ENCODE results near the gene KLRC4. TPM values are rescaled to one million over a fixed set of nuclear protein-coding genes. Genes with fewer than 3 reads are reported as not detected.
"Not testable (repeated sequence)": the region's sequence is repeated elsewhere in the genome, so short reads cannot be mapped to it uniquely, and the experiment has no call there.

The KLRC4 gene
- total RNA-seq, 3 donors from 2014 or later (not counting 1 experiment from before 2014, with no cell fraction given): 15.9 to 54.7 (median 51.4) TPM

- peaks cover 50% of the 10 kb centered on the region for H3K36me3 Mint-ChIP-seq
- ATAC-seq: peak in 1 of 3 donors; percentile 6
- no peak for TF ChIP-seq CTCF (IDR thresholded peaks at IDR 0.05)
These were observed 39.8 kb downstream of the KLRC4 start for GRCh38 chr12:10369557-10370415.

GRCh38 chr12:10368206-10369171 lies 41.1 kb downstream of the KLRC4 start:
- Mint-ChIP-seq H3K4me1 (peaks cover 38 to 56% of the 10 kb centered on the region in 2 donors), H3K4me3 (peak overlapping the region; percentile 71), H3K27ac (peak overlapping the region in 1 of 2 donors; percentile 79), H3K27me3 (ENCODE audit: low read depth in 2 of 2) (no peaks in the 10 kb centered on the region), H3K9me3 (peaks cover 0 to 2% of the 10 kb centered on the region in 2 donors), H3K36me3 (peaks cover 50% of the 10 kb centered on the region)
- DNase-seq (no peak), ATAC-seq (no peak)
- 91% methylated on average over 9 of the region's 10 CpGs for WGBS (ENCODE audit: insufficient coverage)
- intact Hi-C loops (cut with micrococcal nuclease): loop anchor here (5.0 kb wide), 3 partner anchors 61 to 384 kb away; partner anchors contain the start of gene KLRD1
- no peak for TF ChIP-seq CTCF (IDR thresholded peaks at IDR 0.05)
- Histone ChIP-seq H3K27ac (ENCODE audit: low read length) (no peak overlapping the region), H3K27me3 (ENCODE audit: control insufficient read depth, insufficient read depth, low read length) (no peaks in the 10 kb centered on the region), H3K36me3 (ENCODE audit: control insufficient read depth, insufficient read depth, low read length) (peaks cover 54% of the 10 kb centered on the region), H3K9me3 (ENCODE audit: control insufficient read depth, insufficient read depth, low read length) (no peaks in the 10 kb centered on the region), H3K4me1 (ENCODE audit: control insufficient read depth, insufficient read depth, low read length) (peaks cover 68% of the 10 kb centered on the region), H3K4me3 (ENCODE audit: low read length) (no peak overlapping the region)

More at GRCh38 chr12:10369557-10370415, 39.8 kb downstream of the KLRC4 start:
- Histone ChIP-seq H3K36me3 (ENCODE audit: control insufficient read depth, insufficient read depth, low read length) (peaks cover 65% of the 10 kb centered on the region), H3K4me3 (ENCODE audit: low read length) (no peak overlapping the region), H3K9me3 (ENCODE audit: control insufficient read depth, insufficient read depth, low read length) (no peaks in the 10 kb centered on the region), H3K27ac (ENCODE audit: low read length) (peak overlapping the region; percentile 49), H3K4me1 (ENCODE audit: control insufficient read depth, insufficient read depth, low read length) (peaks cover 64% of the 10 kb centered on the region), H3K27me3 (ENCODE audit: control insufficient read depth, insufficient read depth, low read length) (no peaks in the 10 kb centered on the region)
- intact Hi-C loops (cut with micrococcal nuclease): loop anchor here (5.0 kb wide), 4 partner anchors 38 to 383 kb away; partner anchors contain the start of genes KLRC4 and KLRD1
- peaks cover 0 to 2% of the 10 kb centered on the region in 2 donors for H3K9me3 Mint-ChIP-seq
- 54% methylated on average over 8 of the region's 8 CpGs for WGBS (ENCODE audit: insufficient coverage)
- peaks cover 47 to 67% of the 10 kb centered on the region in 2 donors for H3K4me1 Mint-ChIP-seq
- H3K27ac Mint-ChIP-seq: peak overlapping the region in 1 of 2 donors; percentile 85
- peak in 1 of 2 donors; percentile 58 for DNase-seq
- H3K27me3 Mint-ChIP-seq (ENCODE audit: low read depth in 2 of 2): no peaks in the 10 kb centered on the region
- peak overlapping the region; percentile 49 for H3K4me3 Mint-ChIP-seq

- H3K9me3 ChIP-seq (ENCODE audit: control insufficient read depth, insufficient read depth, low read length); H3K9me3 Mint-ChIP-seq; H3K27me3 Mint-ChIP-seq (ENCODE audit: low read depth in 2 of 2); DNase-seq; H3K4me3 ChIP-seq (ENCODE audit: low read length); H3K27ac ChIP-seq (ENCODE audit: low read length); H3K27me3 ChIP-seq (ENCODE audit: control insufficient read depth, insufficient read depth, low read length); ATAC-seq: not testable (repeated sequence)
- intact Hi-C loops (cut with micrococcal nuclease): loop anchor here (2.0 to 5.0 kb wide), 4 partner anchors 15 to 385 kb away; partner anchors contain the start of gene KLRD1
- peaks cover 33 to 50% of the 10 kb centered on the region in 2 donors for H3K4me1 Mint-ChIP-seq
- WGBS (ENCODE audit: insufficient coverage): 78% methylated on average over 3 of the region's 4 CpGs
- H3K36me3 ChIP-seq (ENCODE audit: control insufficient read depth, insufficient read depth, low read length): peaks cover 46% of the 10 kb centered on the region
- peaks cover 72% of the 10 kb centered on the region for H3K4me1 ChIP-seq (ENCODE audit: control insufficient read depth, insufficient read depth, low read length)
- H3K4me3 Mint-ChIP-seq: peak overlapping the region; percentile 71
- peaks cover 46% of the 10 kb centered on the region for H3K36me3 Mint-ChIP-seq
- H3K27ac Mint-ChIP-seq: peak overlapping the region in 1 of 2 donors; percentile 79
These were observed 41.8 kb downstream of the KLRC4 start for GRCh38 chr12:10367714-10368113.

Data from natural killer cell (primary cell).